ENCODE measurements around the gene TBC1D22A.

DNA sequence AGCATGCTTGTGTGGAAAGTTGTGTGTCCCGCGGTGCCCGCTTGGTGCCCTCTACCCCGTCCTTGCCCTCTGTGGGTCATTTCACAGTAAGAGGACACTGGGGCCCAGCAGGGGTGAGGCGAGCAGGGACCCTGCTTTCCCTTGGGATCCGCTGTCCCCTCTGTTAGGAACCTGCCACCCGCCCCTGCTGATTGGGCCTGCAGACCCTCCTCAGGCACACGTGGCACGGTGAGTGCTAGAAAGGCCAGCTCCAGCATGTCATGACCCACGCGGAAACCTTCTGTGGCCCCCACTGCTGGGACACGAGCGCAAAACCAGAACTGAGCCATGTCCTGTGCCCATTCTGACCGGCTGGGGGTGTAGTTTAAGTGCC is 353.1 kb downstream of the TBC1D22A start:
- TF ChIP-seq, protein P1, sequence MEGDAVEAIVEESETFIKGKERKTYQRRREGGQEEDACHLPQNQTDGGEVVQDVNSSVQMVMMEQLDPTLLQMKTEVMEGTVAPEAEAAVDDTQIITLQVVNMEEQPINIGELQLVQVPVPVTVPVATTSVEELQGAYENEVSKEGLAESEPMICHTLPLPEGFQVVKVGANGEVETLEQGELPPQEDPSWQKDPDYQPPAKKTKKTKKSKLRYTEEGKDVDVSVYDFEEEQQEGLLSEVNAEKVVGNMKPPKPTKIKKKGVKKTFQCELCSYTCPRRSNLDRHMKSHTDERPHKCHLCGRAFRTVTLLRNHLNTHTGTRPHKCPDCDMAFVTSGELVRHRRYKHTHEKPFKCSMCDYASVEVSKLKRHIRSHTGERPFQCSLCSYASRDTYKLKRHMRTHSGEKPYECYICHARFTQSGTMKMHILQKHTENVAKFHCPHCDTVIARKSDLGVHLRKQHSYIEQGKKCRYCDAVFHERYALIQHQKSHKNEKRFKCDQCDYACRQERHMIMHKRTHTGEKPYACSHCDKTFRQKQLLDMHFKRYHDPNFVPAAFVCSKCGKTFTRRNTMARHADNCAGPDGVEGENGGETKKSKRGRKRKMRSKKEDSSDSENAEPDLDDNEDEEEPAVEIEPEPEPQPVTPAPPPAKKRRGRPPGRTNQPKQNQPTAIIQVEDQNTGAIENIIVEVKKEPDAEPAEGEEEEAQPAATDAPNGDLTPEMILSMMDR (conservative IDR thresholded peaks at IDR 0.05; ENCODE audit: low read depth in 2 of 2): no peak
- TF ChIP-seq, protein P2, sequence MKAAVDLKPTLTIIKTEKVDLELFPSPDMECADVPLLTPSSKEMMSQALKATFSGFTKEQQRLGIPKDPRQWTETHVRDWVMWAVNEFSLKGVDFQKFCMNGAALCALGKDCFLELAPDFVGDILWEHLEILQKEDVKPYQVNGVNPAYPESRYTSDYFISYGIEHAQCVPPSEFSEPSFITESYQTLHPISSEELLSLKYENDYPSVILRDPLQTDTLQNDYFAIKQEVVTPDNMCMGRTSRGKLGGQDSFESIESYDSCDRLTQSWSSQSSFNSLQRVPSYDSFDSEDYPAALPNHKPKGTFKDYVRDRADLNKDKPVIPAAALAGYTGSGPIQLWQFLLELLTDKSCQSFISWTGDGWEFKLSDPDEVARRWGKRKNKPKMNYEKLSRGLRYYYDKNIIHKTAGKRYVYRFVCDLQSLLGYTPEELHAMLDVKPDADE (IDR thresholded peaks at IDR 0.05): no peak
- TF ChIP-seq POLR2AphosphoS5 (IDR thresholded peaks at IDR 0.05; ENCODE audit: low read depth) (no peak), EZH2phosphoT487 (IDR thresholded peaks at IDR 0.05; ENCODE audit: unreplicated experiment) (no peak), EZH2 (IDR thresholded peaks at IDR 0.05; ENCODE audit: low read depth, unreplicated experiment) (no peak), ZNF114 (CRISPR knock-in tag; IDR thresholded peaks at IDR 0.05) (no peak), CREB1 (CRISPR knock-in tag; IDR thresholded peaks at IDR 0.05; ENCODE audit: low read depth) (no peak), NANOG (IDR thresholded peaks at IDR 0.05; ENCODE audit: borderline replicate concordance) (no peak), ZNF331 (CRISPR knock-in tag; IDR thresholded peaks at IDR 0.05; ENCODE audit: low read depth) (no peak)
- TF ChIP-seq, protein P3, sequence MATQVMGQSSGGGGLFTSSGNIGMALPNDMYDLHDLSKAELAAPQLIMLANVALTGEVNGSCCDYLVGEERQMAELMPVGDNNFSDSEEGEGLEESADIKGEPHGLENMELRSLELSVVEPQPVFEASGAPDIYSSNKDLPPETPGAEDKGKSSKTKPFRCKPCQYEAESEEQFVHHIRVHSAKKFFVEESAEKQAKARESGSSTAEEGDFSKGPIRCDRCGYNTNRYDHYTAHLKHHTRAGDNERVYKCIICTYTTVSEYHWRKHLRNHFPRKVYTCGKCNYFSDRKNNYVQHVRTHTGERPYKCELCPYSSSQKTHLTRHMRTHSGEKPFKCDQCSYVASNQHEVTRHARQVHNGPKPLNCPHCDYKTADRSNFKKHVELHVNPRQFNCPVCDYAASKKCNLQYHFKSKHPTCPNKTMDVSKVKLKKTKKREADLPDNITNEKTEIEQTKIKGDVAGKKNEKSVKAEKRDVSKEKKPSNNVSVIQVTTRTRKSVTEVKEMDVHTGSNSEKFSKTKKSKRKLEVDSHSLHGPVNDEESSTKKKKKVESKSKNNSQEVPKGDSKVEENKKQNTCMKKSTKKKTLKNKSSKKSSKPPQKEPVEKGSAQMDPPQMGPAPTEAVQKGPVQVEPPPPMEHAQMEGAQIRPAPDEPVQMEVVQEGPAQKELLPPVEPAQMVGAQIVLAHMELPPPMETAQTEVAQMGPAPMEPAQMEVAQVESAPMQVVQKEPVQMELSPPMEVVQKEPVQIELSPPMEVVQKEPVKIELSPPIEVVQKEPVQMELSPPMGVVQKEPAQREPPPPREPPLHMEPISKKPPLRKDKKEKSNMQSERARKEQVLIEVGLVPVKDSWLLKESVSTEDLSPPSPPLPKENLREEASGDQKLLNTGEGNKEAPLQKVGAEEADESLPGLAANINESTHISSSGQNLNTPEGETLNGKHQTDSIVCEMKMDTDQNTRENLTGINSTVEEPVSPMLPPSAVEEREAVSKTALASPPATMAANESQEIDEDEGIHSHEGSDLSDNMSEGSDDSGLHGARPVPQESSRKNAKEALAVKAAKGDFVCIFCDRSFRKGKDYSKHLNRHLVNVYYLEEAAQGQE (IDR thresholded peaks at IDR 0.05; ENCODE audit: unreplicated experiment): no peak
